Panc1 (cell line): ENCODE measurements around the gene ZNF25.

Source experiments
- CTCF ChIP-seq: fragments of 450-650 bp; IDR thresholded peaks from 2 replicates; pipeline ENCODE4 v1.5.1; 2017; ENCODE audit warnings: mild to moderate bottlenecking
- POLR2AphosphoS5 ChIP-seq: IDR thresholded peaks from 2 replicates; pipeline ENCODE4 v1.6.1; 2012; ENCODE audit warnings: mild to moderate bottlenecking, low read depth, low read length, moderate library complexity

- TF ChIP-seq CTCF (no peak), POLR2AphosphoS5 (no peak)
These were observed 38.6 kb downstream of the ZNF25 start for GRCh38 chr10:37937864-37938263.
